C1 segment of cervical spinal cord (tissue), 14 donors: ENCODE measurements around the gene UBE3C.
"Not testable (repeated sequence)": the region's sequence is repeated elsewhere in the genome, so short reads cannot be mapped to it uniquely, and the experiment has no call there.

Experiments used
- DNase-seq, 14 donors: peaks; one replicate each; lab custom pipeline; 2025; lab: John Stamatoyannopoulos, UW

The UBE3C gene

GRCh38 chr7:157271315-157271990 is 132.7 kb downstream of the UBE3C start:
- no peak for DNase-seq

- DNase-seq = peak in 3 of 14 donors; percentile 14 to 34 (median 25)
Observed at GRCh38 chr7:157271991-157272324, 133.2 kb downstream of the UBE3C start.

- no peak for DNase-seq
Observed at GRCh38 chr7:157272351-157273207, 133.9 kb downstream of the UBE3C start.

DNA sequence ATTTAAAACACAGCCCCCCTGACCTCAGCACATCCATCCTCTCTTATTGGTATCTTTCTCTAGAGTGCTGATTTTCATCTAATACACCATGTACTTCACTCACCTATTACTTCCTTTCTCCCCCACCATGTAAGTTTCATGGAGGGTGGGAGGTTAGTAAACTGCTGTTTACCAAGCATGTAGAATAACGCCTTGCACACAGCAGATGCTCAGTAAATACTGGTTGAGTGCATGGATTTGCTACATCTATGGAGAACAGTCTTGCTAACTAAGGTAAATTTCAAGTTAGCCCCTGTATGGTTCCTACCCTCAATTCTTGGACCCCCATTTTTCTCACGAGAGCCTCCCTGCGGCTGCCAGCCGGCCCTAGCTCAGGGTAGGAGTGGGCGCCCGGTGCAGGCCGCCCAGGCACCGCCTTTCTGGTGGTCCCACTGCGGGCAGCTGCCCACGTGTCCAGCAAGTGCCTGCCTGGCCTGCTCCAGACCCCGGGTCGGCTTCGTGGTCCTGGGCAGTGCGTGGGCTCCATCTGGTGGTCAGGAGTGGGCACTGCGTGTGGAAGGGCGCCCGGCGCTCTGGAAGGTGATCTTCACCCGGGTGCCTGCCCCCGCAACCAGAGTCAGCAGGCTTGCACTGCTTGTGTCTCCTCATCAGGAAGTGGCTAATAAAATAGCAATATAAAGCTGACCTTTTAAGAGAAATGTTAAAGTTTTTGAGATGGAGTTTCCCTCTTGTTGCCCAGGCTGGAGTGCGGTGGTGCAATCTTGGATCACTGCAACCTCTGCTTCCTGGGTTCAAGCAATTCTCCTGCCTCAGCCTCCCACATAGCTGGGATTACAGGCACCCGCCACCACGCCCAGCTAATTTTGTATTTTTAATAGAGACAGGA is 134.7 kb downstream of the UBE3C start:
- DNase-seq = peak in 11 of 14 donors; percentile 12 to 63 (median 39)

DNA sequence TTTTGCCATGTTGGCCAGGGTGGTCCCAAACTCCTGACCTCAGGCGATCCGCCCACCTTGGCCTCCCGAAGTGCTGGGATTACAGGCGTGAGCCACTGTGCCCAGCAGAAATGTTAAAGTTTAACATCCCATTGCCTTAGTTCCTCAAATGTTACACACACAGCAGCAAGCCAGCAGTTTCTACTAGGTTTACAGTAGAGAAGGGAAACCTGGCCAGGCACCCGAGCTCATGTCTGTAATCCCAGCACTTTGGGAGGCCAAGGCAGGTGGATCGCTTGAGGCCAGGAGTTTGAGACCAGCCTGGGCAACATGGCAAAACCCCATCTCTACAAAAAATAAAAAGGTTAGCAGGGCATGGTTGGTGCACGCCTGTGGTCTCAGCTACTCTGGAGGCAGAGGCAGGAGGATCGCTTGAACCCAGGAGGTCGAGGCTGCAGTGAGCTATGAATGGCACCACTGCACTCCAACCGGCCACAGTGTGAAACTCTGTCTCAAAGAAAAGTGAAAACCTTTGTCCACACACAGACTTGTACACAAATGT is 135.4 kb downstream of the UBE3C start:
- DNase-seq = not testable (repeated sequence)

- DNase-seq = no peak
Observed at GRCh38 chr7:157274991-157275427, 136.3 kb downstream of the UBE3C start.

GRCh38 chr7:157276091-157276561 is 137.4 kb downstream of the UBE3C start:
- DNase-seq = no peak

DNA sequence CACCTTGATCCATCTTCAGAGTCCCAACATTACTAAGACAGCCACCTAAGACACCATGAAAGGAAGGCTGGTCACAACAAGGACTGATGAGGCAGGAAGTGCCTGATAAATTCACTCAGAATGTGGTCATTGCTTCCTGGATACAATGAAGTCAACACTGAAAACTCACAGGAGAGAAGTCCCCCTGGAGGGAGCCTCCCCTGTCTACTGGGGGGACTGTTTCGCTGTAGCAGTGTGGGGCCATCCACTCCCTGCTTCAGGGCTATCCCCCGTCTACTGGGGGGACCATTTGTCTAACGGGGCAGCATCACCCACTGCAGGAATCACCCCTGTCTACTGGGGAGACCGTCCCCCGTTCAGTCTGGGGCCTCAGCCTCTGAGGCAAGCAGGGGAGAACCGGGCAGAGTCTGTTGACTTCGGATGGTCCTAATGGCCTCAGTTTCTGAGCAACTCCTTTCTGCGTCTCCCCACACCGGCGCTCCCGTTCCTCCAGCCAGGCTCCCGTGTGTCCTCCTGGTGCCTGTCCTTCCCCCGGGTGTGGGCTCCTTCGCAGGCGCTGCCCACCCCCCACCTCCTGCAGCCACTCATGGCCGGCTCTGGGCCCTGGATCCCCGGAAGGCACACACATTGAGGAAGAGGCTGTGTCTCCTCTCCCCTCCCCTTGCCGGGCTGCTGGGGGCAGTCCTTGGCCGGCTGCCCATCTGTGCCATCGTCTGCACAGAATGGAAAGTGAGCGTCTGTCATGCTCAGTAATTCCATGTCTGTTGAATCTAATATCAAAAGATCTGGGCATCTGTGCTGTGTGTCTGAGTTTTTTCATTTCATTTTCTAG is 138.2 kb downstream of the UBE3C start:
- peak in 2 of 14 donors; percentile 16 to 28 for DNase-seq

GRCh38 chr7:157277568-157277967 is 138.8 kb downstream of the UBE3C start:
- DNase-seq = not testable (repeated sequence)

- no peak for DNase-seq
Observed at GRCh38 chr7:157278167-157278790, 139.6 kb downstream of the UBE3C start.

DNA sequence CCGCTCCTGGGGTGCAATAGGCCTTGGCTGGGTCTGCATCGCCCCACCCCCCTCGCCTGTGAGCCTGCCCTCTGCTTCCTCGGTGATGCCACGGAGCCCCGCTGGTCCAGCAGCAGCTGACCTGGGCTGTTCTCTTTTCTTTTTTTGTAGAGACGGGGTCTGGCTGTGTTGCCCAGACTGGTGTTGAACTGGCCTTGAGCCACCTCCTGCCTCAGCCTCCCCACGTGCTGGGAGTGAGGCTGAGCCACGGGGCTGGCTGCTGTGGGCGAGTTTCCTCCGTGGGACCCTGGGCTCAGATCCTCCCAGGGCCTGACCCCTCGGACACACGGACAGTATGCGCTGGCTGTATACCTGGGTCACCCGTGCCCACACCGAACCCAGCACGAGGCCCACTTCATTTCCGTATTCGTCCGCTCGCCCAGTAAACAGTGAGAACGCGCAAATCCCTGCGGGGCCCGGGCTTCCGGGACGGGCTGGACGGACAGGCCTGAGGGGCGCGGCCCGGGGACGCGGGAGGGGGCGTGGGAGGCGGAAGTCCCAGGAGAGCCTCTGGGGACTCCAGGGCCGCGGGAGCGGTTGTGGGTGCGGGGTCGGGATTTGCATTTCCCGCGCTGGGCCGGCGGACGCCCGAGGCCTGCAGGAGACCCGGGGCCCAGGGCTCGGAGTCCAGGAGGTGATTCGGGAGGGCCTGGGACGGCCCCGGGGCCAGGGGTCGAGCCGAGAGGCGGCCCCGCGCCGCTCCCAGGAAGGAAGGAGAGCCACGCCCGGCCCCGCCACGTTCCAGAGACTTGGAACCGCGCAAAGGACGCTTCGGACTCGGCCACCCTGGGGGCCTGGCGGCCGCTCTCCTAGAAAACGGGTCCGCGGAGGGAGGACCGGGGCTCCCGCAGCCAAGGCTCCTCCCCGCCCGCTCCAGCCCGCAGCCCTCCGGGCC is 140.3 kb downstream of the UBE3C start:
- DNase-seq = peak in 1 of 14 donors; percentile 5

DNA sequence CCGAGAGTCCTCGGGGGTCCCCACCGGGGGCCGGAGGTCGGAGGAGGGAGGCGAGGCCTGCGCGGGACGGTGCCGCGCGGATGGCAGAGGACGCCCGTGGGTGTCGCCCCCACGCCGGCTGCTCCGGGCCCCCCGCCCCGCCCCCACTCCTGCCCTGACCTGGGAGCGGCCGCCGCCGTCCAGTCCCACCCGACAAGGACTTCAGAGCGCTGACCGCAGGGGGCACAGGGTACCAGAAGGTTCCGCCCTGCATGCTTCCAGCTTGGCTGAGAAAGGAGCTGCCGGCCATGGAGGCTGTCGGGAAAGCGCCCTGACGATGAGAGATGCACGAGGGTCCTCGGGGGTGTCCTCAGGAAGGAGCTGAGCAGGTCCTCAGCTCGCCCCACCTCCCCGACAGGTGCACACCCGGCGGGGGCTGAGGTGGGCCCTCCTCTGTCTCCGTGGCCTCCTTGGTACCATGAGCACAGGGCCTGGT is 141.1 kb downstream of the UBE3C start:
- DNase-seq = no peak

DNA sequence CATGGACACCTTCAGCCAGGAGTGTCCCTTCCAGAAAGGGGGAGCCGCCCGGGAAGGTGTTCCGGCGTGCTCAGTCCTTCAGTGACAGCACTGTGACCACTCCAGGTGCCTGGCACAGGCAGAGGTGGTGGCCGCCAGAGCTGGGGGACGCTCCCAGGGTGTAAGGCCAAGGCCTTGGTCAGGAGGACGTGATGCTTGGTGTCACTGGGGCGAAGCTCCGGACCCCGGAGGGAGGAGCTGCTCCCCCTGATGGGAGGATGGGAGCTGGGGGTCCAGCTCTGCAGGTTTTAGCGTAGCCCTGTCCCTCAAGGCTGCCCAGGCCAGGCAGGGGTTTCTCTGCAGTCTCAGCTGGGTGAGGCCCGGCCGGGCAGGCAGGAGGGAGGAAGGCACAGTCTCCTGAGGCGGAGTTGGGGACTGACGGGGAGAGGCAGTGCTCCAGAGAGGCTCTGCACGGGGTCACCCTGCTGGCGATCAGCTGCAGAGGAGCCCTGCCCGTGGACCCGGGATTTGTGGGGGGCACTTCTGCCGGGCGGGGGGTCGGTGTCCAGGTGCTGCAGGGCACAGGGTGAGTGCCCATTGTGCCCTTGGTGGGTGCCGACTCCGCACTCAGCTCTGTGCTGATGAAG is 141.6 kb downstream of the UBE3C start:
- no peak for DNase-seq

- no peak for DNase-seq
Observed at GRCh38 chr7:157281221-157281998, 142.7 kb downstream of the UBE3C start.

DNA sequence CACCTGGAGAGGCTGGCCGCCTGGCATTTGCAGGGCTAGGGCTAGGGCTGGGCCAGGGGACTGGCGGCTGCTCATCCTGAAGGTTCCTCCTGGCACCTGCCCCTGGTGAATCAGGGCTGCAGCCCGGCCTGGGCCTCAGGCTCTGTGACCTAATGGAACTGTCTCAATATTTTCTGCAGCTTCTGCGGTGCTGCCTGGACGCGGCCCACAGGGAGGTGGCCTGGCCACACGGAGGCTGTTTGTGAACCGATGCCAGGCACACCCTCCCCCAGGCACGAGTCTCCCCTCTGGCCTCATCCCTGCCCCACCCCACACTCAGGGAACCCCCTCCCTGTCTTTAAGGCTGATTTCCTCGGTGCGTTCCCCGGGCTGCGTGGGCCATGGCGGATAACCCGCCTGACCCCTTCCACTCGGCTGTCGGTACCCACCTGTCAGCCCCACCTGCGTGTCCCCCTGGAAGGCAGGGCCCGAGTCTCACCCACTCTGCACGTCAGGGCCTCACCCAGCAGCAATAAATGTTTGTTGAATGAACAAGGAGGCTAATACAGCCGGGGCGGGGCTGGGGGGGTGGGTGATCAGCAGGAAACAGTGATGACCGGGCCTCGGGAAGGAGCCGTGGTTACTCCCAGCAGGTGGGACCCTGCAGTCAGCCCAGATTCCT is 143.5 kb downstream of the UBE3C start:
- DNase-seq = no peak

DNA sequence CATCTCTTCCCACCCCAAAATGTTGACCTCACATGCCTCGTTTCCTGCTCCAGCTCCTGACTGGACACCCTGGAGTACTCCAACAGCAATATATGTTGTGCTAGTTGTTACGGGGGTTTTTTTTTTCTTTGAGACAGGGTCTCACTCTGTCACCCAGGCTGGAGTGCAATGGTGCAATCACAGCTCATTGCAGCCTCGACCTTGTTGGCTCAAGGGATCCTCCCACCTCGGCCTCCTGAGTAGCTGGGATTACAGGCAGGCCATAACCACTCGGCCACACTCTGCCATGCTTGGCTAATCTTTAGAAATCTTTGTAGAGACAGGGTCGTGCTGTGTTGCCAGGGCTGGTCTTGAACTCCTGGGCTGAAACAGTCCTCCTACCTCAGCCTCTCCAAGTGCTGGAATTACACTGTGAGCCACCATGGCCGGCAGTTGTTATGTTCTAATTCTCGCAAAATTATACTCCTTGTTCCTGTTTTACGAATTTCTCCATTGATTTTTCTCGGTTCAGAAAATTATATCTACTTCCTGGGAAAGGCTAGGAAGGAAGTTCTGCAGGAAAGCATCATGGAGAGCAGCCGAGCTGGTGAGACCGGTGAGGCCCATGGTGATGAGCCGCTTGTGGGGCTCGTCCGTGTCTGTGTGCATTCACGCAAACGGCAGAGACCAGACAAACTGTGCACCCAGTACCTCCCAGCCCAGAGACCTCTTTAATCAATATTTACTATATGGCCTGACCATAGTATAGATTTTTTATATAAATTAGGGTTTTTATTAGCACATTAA is 145.7 kb downstream of the UBE3C start:
- no peak for DNase-seq
